Measurements from ENCODE around the gene FUT4. TPM values are rescaled to one million over a fixed set of nuclear protein-coding genes. Genes with fewer than 3 reads are reported as not detected.

The FUT4 gene
- total RNA-seq, 1 experiment from 2014 or later = 5.7 TPM

GRCh38 chr11:94559361-94559760, 15.6 kb downstream of the FUT4 start:
- ChIA-PET CTCF (no interaction called here), RAD21 (ENCODE audit: low non-redundant PET in 1 of 2, low total read pairs in 2 of 2, uncharacterized antibody in 2 of 2, unreplicated experiment in 2 of 2) (no interaction called here), POLR2A (no interaction called here)
- H3K79me2 ChIP-seq (ENCODE audit: insufficient read depth, low read length) = no peaks in the 10 kb centered on the region
- BruUV-seq (replicated peaks) = no TSS peak
- no peak for DNase-seq (ENCODE audit: low read depth, low spot score)
- H3K36me3 ChIP-seq (ENCODE audit: control insufficient read depth in 1 of 2, insufficient read depth in 2 of 2, low read length in 2 of 2) = no peaks in the 10 kb centered on the region
- no peaks in the 10 kb centered on the region for H3K27me3 ChIP-seq (ENCODE audit: insufficient read depth, low read length)
- peaks cover 2 to 14% of the 10 kb centered on the region in 2 experiments; a peak in 3 of 4 replicates for H3K4me1 ChIP-seq (ENCODE audit: control insufficient read depth in 1 of 2, insufficient read depth in 2 of 2, low read length in 2 of 2)
- TF ChIP-seq REST (IDR thresholded peaks at IDR 0.05; ENCODE audit: low read depth) = no peak
- TF ChIP-seq ZBTB33 (IDR thresholded peaks at IDR 0.05; ENCODE audit: extremely low read depth, insufficient replicate concordance, low read length) = no peak
- no peak for TF ChIP-seq MAX (IDR thresholded peaks at IDR 0.05)
- TF ChIP-seq JUND (IDR thresholded peaks at IDR 0.05) = no peak
- no peak for TF ChIP-seq SP1 (IDR thresholded peaks at IDR 0.05; ENCODE audit: low read depth)
- no peak for TF ChIP-seq SIN3A (IDR thresholded peaks at IDR 0.05; ENCODE audit: low read depth)
- no peak for TF ChIP-seq ELF1 (IDR thresholded peaks at IDR 0.05; ENCODE audit: borderline replicate concordance, low read depth)
- no peak overlapping the region for H3K27ac ChIP-seq (ENCODE audit: low read depth, low read length)
- H3K9me3 ChIP-seq (ENCODE audit: control insufficient read depth in 1 of 2, insufficient read depth in 1 of 2, low read depth in 1 of 2, low read length in 2 of 2) = no peaks in the 10 kb centered on the region
- no peak overlapping the region for H2AFZ ChIP-seq (ENCODE audit: low read depth, low read length, poor library complexity, severe bottlenecking)
- no peaks in the 10 kb centered on the region for H3K9me2 ChIP-seq (ENCODE audit: insufficient read depth)
- no peak overlapping the region for H3K9ac ChIP-seq (ENCODE audit: low read length)
- H3K4me3 ChIP-seq (replicated peaks in 1 of 2; ENCODE audit: low read depth in 1 of 2, low read length in 2 of 2) = no peak overlapping the region
- no peak overlapping the region for H3K4me2 ChIP-seq (ENCODE audit: low read length)
- ATAC-seq = no peak
- intact Hi-C loops (cut with micrococcal nuclease) = no loop called here
- H4K20me1 ChIP-seq (ENCODE audit: insufficient read depth) = no peaks in the 10 kb centered on the region
